Stomach (tissue), 9 donors: ENCODE data around the gene RSPH6A. TPM values are rescaled to one million over a fixed set of nuclear protein-coding genes. Genes with fewer than 3 reads are reported as not detected.

ENCODE experiments used
- DNase-seq, 2 donors: peaks; one replicate each; pipeline versions ENCODE4 v3.0.0 to v3.0.0-alpha.2; 2013 to 2019
- H3K27ac ChIP-seq, 5 donors: fragments of 200-600 bp in 4 of 5; sonication (generic) in 4 of 5; one replicate each; pipeline ENCODE4 v1.5.1; 2013 to 2019; ENCODE audit warnings: mild to moderate bottlenecking in 1 of 5, moderate library complexity in 1 of 5
- H3K27me3 ChIP-seq, 3 donors: fragments of 200-600 bp; sonication (generic); one replicate each; pipeline ENCODE4 v1.5.1; 2017 to 2019; ENCODE audit warnings: mixed run types in 1 of 3
- H3K36me3 ChIP-seq, 4 donors: fragments of 200-600 bp; sonication (generic); 1 replicate in 3 of 4; 2 replicates in 1 of 4; pipeline ENCODE4 v1.5.1; 2016 to 2019
- H3K4me1 ChIP-seq, 4 donors: fragments of 200-600 bp; sonication (generic); one replicate each; pipeline ENCODE4 v1.5.1; 2016 to 2019
- H3K4me3 ChIP-seq, 4 donors: fragments of 200-600 bp; sonication (generic) in 3 of 4; one replicate each; pipeline ENCODE4 v1.5.1; 2016 to 2019; ENCODE audit warnings: mild to moderate bottlenecking in 1 of 4
- H3K9me3 ChIP-seq, 4 donors: fragments of 200-600 bp; sonication (generic); one replicate each; pipeline ENCODE4 v1.5.1; 2016 to 2019
- EP300 ChIP-seq: sonication (generic); formaldehyde crosslinking; IDR thresholded peaks from one replicate; pipeline ENCODE4 v1.6.1; 2017; ENCODE audit warnings: antibody characterized with exemption
- POLR2A ChIP-seq, 4 donors: fragments of 450-650 bp; IDR thresholded peaks; one replicate each; pipeline ENCODE4 v1.6.1; 2016; ENCODE audit warnings: antibody characterized with exemption in 4 of 4, control low read depth in 2 of 4, mild to moderate bottlenecking in 1 of 4, moderate library complexity in 1 of 4
- POLR2AphosphoS5 ChIP-seq, 3 donors: sonication (generic); formaldehyde crosslinking; IDR thresholded peaks; one replicate each; pipeline ENCODE4 v1.6.1; 2016; ENCODE audit warnings: antibody characterized with exemption in 3 of 3
- WGBS, 5 donors: extraction: QIAGEN DNeasy Blood & Tissue Kit in 3 of 5; methylation state at CpG; one replicate each; pipeline versions ENCODE4 v1.1.5 to v1.1.7; 2013 to 2018; 5-methylcytosine and 5-hydroxymethylcytosine counted together
- intact Hi-C: fragments of 100-400 bp; cut with DNase I; formaldehyde crosslinking; loops from one replicate; pipeline ENCODE4 v1.15.1; 2023; ENCODE audit warnings: low total_unique reads
- polyA plus RNA-seq, 3 donors: library from polyadenylated mRNA; stranded (reverse); fragments of 200-250 nt; gene quantifications; one replicate each; pipeline ENCODE4 v1.2.3, GENCODE V29; 2013
- total RNA-seq, 5 donors: library from RNA; depleted of rRNA; stranded (reverse); fragments of >200 nt; gene quantifications; one replicate each; pipeline versions ENCODE4 v1.1.0 to v1.2.3, GENCODE V29; 2014 to 2016
- TF ChIP-seq, protein P1 (sequence below), 7 experiments: fragments of 450-650 bp in 4 of 7; fragments of 200-600 bp in 3 of 7; sonication (generic) in 3 of 7; IDR thresholded peaks; one replicate each; pipeline ENCODE4 v1.5.1; 2016 to 2019; ENCODE audit warnings: antibody characterized with exemption in 7 of 7, control low read depth in 2 of 7, mild to moderate bottlenecking in 1 of 7
- donor health status: healthy with polysubstance abuse.
- donor health status: Bipolar disorder and iron deficiency.
- donor health status: healthy.

Gene RSPH6A
- total and polyA plus RNA-seq, 8 donors: 0.37 to 5.8 (median 1.4) TPM; not detected in 5

DNA sequence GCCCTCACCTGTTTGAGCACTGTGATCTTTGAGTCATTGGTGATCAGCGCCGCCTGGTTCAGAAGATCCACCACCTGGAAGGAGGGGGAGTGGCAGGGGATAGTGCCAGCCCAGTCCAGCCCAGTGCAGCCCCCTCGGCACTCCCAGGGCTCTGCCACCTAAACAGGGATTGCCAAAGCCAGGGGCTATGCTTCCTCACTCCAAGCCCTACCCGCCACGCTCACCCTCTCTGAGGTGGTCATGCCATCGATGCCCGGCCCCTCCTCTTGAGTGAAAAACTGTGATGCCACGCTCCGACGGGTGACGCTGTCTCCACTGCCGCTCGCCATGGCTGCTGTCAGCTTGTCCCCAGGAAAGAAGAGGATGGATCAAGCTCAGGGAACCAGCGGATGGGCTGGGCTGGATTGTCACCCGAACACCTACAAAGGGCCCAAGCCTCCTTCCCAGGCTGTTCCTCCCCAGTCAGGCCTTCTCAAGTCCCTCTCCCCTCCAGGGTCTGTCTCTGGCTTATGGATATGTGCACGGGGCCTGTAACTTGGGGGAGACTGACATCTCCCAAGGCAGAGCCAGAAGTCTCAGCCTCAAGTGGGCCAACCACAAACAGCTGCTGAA lies 39.2 kb upstream of the RSPH6A start:
- H3K4me3 ChIP-seq: no peak overlapping the region
- no peak for DNase-seq
- no peaks in the 10 kb centered on the region for H3K4me1 ChIP-seq
- no peak overlapping the region for H3K27ac ChIP-seq
- H3K27me3 ChIP-seq: no peaks in the 10 kb centered on the region
- intact Hi-C loops: no loop called here
- TF ChIP-seq POLR2AphosphoS5 (IDR thresholded peaks at IDR 0.05) (no peak), EP300 (no peak), POLR2A (IDR thresholded peaks at IDR 0.05) (no peak)
- TF ChIP-seq, protein P1, sequence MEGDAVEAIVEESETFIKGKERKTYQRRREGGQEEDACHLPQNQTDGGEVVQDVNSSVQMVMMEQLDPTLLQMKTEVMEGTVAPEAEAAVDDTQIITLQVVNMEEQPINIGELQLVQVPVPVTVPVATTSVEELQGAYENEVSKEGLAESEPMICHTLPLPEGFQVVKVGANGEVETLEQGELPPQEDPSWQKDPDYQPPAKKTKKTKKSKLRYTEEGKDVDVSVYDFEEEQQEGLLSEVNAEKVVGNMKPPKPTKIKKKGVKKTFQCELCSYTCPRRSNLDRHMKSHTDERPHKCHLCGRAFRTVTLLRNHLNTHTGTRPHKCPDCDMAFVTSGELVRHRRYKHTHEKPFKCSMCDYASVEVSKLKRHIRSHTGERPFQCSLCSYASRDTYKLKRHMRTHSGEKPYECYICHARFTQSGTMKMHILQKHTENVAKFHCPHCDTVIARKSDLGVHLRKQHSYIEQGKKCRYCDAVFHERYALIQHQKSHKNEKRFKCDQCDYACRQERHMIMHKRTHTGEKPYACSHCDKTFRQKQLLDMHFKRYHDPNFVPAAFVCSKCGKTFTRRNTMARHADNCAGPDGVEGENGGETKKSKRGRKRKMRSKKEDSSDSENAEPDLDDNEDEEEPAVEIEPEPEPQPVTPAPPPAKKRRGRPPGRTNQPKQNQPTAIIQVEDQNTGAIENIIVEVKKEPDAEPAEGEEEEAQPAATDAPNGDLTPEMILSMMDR (IDR thresholded peaks at IDR 0.05): no peak
- WGBS, 5 donors: 89 to 97% (median 95%) methylated on average over 15 to 16 of the region's 16 CpGs
- no peaks in the 10 kb centered on the region for H3K9me3 ChIP-seq
- peaks cover 52 to 91% (median 90%) of the 10 kb centered on the region in 4 donors for H3K36me3 ChIP-seq

DNA sequence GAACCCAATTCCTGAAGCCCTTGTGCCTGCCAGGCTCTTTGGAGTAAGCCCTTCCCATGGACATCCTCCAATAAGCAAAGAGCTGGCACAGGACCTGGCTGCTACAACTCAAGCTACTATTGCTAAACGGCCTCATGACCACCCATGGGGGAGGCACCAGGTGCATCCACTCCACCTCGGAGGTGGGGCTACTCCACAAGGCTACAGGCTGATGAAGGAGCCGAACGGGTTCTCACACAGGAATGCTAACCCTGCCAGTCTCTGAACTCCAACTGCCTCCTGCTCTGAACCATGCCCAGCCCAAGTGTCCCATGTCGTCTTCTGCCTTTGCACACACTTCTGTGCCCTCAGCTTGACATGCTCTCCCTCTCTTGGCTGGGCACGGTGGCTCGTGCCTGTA lies 37.9 kb upstream of the RSPH6A start:
- no peak for DNase-seq
- Histone ChIP-seq H3K4me1 (no peaks in the 10 kb centered on the region), H3K9me3 (no peaks in the 10 kb centered on the region), H3K36me3 (peaks cover 53 to 91% (median 90%) of the 10 kb centered on the region in 4 donors), H3K4me3 (no peak overlapping the region), H3K27ac (no peak overlapping the region), H3K27me3 (no peaks in the 10 kb centered on the region)
- intact Hi-C loops: no loop called here
- WGBS, 5 donors: 79 to 93% (median 82%) methylated on average over 2 to 7 of the region's 7 CpGs
- no peak for TF ChIP-seq POLR2AphosphoS5 (IDR thresholded peaks at IDR 0.05)
- no peak for TF ChIP-seq EP300
- no peak for TF ChIP-seq POLR2A (IDR thresholded peaks at IDR 0.05)
- TF ChIP-seq, protein P1 (IDR thresholded peaks at IDR 0.05): no peak

DNA sequence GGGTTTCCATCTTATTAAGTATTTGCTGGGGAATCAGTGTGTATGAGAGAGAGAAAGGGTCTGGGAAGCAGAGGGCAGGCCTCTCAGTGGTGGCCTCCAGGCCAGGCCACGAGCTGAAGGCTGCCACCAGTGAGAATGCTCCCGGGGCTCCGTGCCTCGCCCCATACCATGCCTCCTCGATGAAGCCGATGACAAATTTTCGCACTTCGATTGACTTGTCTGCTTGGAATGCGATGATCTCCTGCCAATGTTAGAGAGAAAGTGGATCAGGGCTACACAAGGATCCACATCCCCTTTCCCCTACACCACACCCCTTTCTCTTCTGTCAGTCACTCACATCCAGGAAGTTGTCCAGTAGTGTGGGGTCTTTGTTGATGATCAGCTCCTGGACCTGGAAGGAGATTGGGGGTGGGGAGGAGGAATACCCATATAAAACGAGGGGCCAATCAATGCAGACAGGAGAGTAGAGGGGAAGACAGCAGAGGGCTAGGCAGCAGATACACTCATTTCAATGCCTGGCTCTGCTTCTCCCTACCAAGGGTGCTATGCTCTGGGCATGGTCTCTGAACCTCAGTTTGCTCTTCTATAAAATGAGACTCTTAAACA lies 37.1 kb upstream of the RSPH6A start:
- H3K4me3 ChIP-seq: no peak overlapping the region
- no peaks in the 10 kb centered on the region for H3K4me1 ChIP-seq
- H3K9me3 ChIP-seq: no peaks in the 10 kb centered on the region
- peaks cover 59 to 98% (median 95%) of the 10 kb centered on the region in 4 donors for H3K36me3 ChIP-seq
- H3K27ac ChIP-seq: no peak overlapping the region
- 89 to 97% (median 94%) methylated on average over 10 of the region's 10 CpGs for WGBS, 5 donors
- no peaks in the 10 kb centered on the region for H3K27me3 ChIP-seq
- TF ChIP-seq POLR2AphosphoS5 (IDR thresholded peaks at IDR 0.05) (no peak), EP300 (no peak), POLR2A (IDR thresholded peaks at IDR 0.05) (no peak)
- TF ChIP-seq, protein P1 (IDR thresholded peaks at IDR 0.05): no peak
- no peak for DNase-seq
- intact Hi-C loops: no loop called here

DNA sequence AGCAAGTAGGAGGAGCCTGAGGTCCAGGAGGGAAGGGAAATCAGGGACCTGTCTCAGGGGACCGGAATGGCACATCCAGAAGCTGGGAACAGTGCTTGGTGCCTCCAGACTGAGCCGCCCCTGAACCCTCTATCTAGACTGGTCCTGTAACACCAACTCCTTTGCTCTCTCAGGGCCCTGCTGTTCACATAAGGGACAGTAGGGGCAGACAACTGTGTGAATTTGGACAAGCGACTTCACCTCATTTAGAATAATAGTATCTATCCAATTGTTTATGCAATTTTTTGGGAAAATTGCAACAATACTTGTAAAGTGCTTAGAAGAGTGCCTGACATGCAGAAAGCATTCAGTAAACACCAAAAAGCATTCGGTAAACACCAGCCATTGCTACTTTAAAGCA lies 33.8 kb upstream of the RSPH6A start:
- TF ChIP-seq POLR2AphosphoS5 (IDR thresholded peaks at IDR 0.05) (no peak), POLR2A (IDR thresholded peaks at IDR 0.05) (no peak), EP300 (no peak)
- TF ChIP-seq, protein P1 (IDR thresholded peaks at IDR 0.05): no peak
- no peak overlapping the region for H3K27ac ChIP-seq
- intact Hi-C loops: no loop called here
- no peak for DNase-seq
- no peaks in the 10 kb centered on the region for H3K4me1 ChIP-seq
- no peaks in the 10 kb centered on the region for H3K9me3 ChIP-seq
- H3K36me3 ChIP-seq: peaks cover 77 to 100% (median 100%) of the 10 kb centered on the region in 4 donors
- WGBS, 5 donors: 87 to 98% (median 90%) methylated on average over 4 of the region's 4 CpGs
- no peak overlapping the region for H3K4me3 ChIP-seq
- no peaks in the 10 kb centered on the region for H3K27me3 ChIP-seq
